HepG2 (cell line): ENCODE measurements around the gene RABL6. TPM values are rescaled to one million over a fixed set of nuclear protein-coding genes. Genes with fewer than 3 reads are reported as not detected.

Experiments
- ATAC-seq: fragments of 200-7000 bp; cut with Tn5 transposase; 3 replicates; pipeline ENCODE4 v1.9.1; 2020; ENCODE audit warnings: mild to moderate bottlenecking, moderate library complexity
- BruUV-seq: library from RNA; stranded (reverse); fragments of 400-500 nt; replicated peaks from 2 replicates; lab custom pipeline; 2021; lab: Mats Ljungman, UMichigan
- CTCF ChIA-PET: fragments of 300-600 bp; formaldehyde crosslinking; extraction: SDS; loops from one replicate; lab custom pipeline; 2021; ENCODE audit warnings: low total read pairs, inconsistent platforms, low intra/inter-chr PET ratio; lab: Yijun Ruan, JAX
- POLR2A ChIA-PET: fragments of 350-600 bp; sonication (Branson Sonifier 250); formaldehyde crosslinking; loops from one replicate; lab custom pipeline; 2020; ENCODE audit warnings: antibody characterized with exemption, inconsistent platforms; lab: Yijun Ruan, JAX
- DNase-seq: peaks from one replicate; pipeline ENCODE4 v3.0.0-alpha.2; 2015; ENCODE audit warnings: low spot score
- FAIRE-seq: peaks from 3 replicates; lab custom pipeline; 2011; peaks lifted over from hg19 to GRCh38; lab: Jason Lieb, UNC
- H2AFZ ChIP-seq: one replicate; pipeline ENCODE4 v1.6.1; 2011; ENCODE audit warnings: low read length, inconsistent platforms
- H3K27ac ChIP-seq: fragments of 300-600 bp; 3 replicates; pipeline ENCODE4 v1.8.0; 2011; ENCODE audit warnings: mixed run types, mild to moderate bottlenecking, mixed read lengths, low read length, inconsistent platforms; ENCODE audit not compliant: insufficient read depth; ENCODE audit errors: extremely low read length
- H3K27me3 ChIP-seq, 2 experiments: fragments of 200-600 bp in 1 of 2; 2 replicates in 1 of 2; 3 replicates in 1 of 2; pipeline versions ENCODE4 v1.6.0 to v1.8.0; 2011; ENCODE audit warnings: low read length in 2 of 2, mild to moderate bottlenecking in 2 of 2, moderate library complexity in 2 of 2, inconsistent platforms in 1 of 2; ENCODE audit not compliant: insufficient read depth in 2 of 2, control insufficient read depth in 1 of 2
- H3K36me3 ChIP-seq, 2 experiments: fragments of 200-600 bp in 1 of 2; replicated peaks in 1 of 2; 2 replicates in 1 of 2; 3 replicates in 1 of 2; pipeline versions ENCODE4 v1.5.1 to v1.8.0; 2011; ENCODE audit warnings: low read length in 2 of 2, inconsistent platforms in 1 of 2; ENCODE audit not compliant: insufficient read depth in 2 of 2, control insufficient read depth in 1 of 2
- H3K4me1 ChIP-seq: 2 replicates; pipeline ENCODE4 v1.5.1; 2012; ENCODE audit warnings: low read length, inconsistent platforms; ENCODE audit not compliant: insufficient read depth
- H3K4me2 ChIP-seq: 2 replicates; pipeline ENCODE4 v1.6.0; 2011; ENCODE audit warnings: low read depth, low read length, inconsistent platforms
- H3K4me3 ChIP-seq, 3 experiments: fragments of 200-600 bp in 1 of 3; sonication (generic), shearing (Covaris generic) in 1 of 3; replicated peaks in 1 of 3; 2 replicates each; pipeline ENCODE4 v1.5.1; 2011 to 2016; ENCODE audit warnings: low read length in 3 of 3, inconsistent platforms in 2 of 3, low read depth in 2 of 3, mild to moderate bottlenecking in 2 of 3, control low read depth in 1 of 3, mixed read lengths in 1 of 3; ENCODE audit not compliant: insufficient read depth in 1 of 3
- H3K79me2 ChIP-seq: one replicate; pipeline ENCODE4 v1.6.1; 2011; ENCODE audit warnings: low read length, inconsistent platforms; ENCODE audit not compliant: insufficient read depth
- H3K9ac ChIP-seq: 2 replicates; pipeline ENCODE4 v1.6.0; 2011; ENCODE audit warnings: mild to moderate bottlenecking, low read depth, low read length, inconsistent platforms; ENCODE audit not compliant: insufficient read depth
- H3K9me3 ChIP-seq: 2 replicates; pipeline ENCODE4 v1.5.1; 2012; ENCODE audit warnings: mild to moderate bottlenecking, low read length
- H4K20me1 ChIP-seq: 2 replicates; pipeline ENCODE4 v1.6.0; 2011; ENCODE audit warnings: inconsistent platforms, mild to moderate bottlenecking, low read length, moderate library complexity; ENCODE audit not compliant: insufficient read depth
- ELF1 ChIP-seq: sonication (generic); formaldehyde crosslinking; IDR thresholded peaks from 2 replicates; pipeline ENCODE4 v1.4.0; 2020; ENCODE audit warnings: missing genetic modification reagents
- ISX ChIP-seq: sonication (generic); formaldehyde crosslinking; conservative IDR thresholded peaks from 2 replicates; pipeline ENCODE4 v1.5.0; 2020; ENCODE audit warnings: missing genetic modification reagents
- NFYC ChIP-seq: IDR thresholded peaks from 2 replicates; pipeline ENCODE4 v1.6.1; 2016; ENCODE audit warnings: missing genetic modification reagents, missing compliant biosample characterization
- NPAS2 ChIP-seq: sonication (generic); formaldehyde crosslinking; IDR thresholded peaks from 2 replicates; pipeline ENCODE4 v1.8.0; 2022; ENCODE audit warnings: mild to moderate bottlenecking, missing genetic modification reagents, borderline replicate concordance
- RAD21 ChIP-seq: fragments of 450-650 bp; formaldehyde crosslinking; IDR thresholded peaks from 2 replicates; pipeline ENCODE4 v1.5.0; 2020; ENCODE audit warnings: mild to moderate bottlenecking
- SOX5 ChIP-seq: IDR thresholded peaks from 2 replicates; pipeline ENCODE4 v1.6.1; 2016; ENCODE audit warnings: borderline replicate concordance
- THAP11 ChIP-seq: IDR thresholded peaks from 2 replicates; pipeline ENCODE4 v1.6.1; 2016; ENCODE audit warnings: missing biosample characterization, missing genetic modification reagents
- YY1 ChIP-seq: IDR thresholded peaks from 2 replicates; pipeline ENCODE4 v1.6.1; 2011; ENCODE audit warnings: low read length, low read depth, moderate library complexity, mild to moderate bottlenecking; ENCODE audit not compliant: insufficient read depth, insufficient replicate concordance
- ZFP37 ChIP-seq: sonication (generic); formaldehyde crosslinking; IDR thresholded peaks from 2 replicates; pipeline ENCODE4 v1.4.0; 2020; ENCODE audit warnings: missing genetic modification reagents, borderline replicate concordance
- WGBS: methylation state at CpG from one replicate; pipeline ENCODE4 v1.1.6; 2017; ENCODE audit warnings: low lambda C conversion rate; 5-methylcytosine and 5-hydroxymethylcytosine counted together
- in situ Hi-C: cut with HindIII; loops from 2 replicates; pipeline ENCODE4 v1.10.0; 2017; ENCODE audit warnings: low pct_unique_long_range_greater_than_20kb; ENCODE audit not compliant: extremely low pct_ligation_motif_present
- intact Hi-C: fragments of 100-400 bp; cut with micrococcal nuclease; formaldehyde crosslinking; loops from one replicate; pipeline ENCODE4 v1.10.0; 2022; ENCODE audit not compliant: unreplicated experiment
- polyA plus RNA-seq, 8 experiments: library from polyadenylated mRNA; depleted of rRNA in 3 of 8; stranded (reverse) in 7 of 8; unstranded in 1 of 8; fragments of >200 nt; fragmentation: Illumina TruSeq in 4 of 8; extraction: Trizol in 4 of 8; gene quantifications; 2 replicates each; pipeline versions ENCODE4 v1.2.1 to v1.2.3, GENCODE V29; 2011 to 2016; ENCODE audit warnings: low read depth in 4 of 8, missing spikeins in 1 of 8, mixed read lengths in 1 of 8; ENCODE audit not compliant: insufficient read depth in 1 of 8
- total RNA-seq, 5 experiments: library from RNA; depleted of rRNA; stranded (reverse); fragments of >200 nt; fragmentation: Illumina TruSeq; extraction: Trizol; gene quantifications; 2 replicates each; pipeline ENCODE4 v1.2.3, GENCODE V29; 2016; ENCODE audit warnings: low read depth in 1 of 5
- TF ChIP-seq, protein P1 (sequence below): sonication (generic); formaldehyde crosslinking; conservative IDR thresholded peaks from 2 replicates; pipeline ENCODE4 v1.4.0; 2020; ENCODE audit warnings: missing genetic modification reagents
- TF ChIP-seq, protein P2 (sequence below): sonication (generic); formaldehyde crosslinking; IDR thresholded peaks from 2 replicates; pipeline ENCODE4 v1.8.1; 2023; ENCODE audit warnings: missing genetic modification reagents, inconsistent platforms, borderline replicate concordance
- TF ChIP-seq, protein P3 (sequence below): IDR thresholded peaks from 2 replicates; pipeline ENCODE4 v1.6.1; 2018; ENCODE audit warnings: missing genetic modification reagents

RABL6 gene
- total and polyA plus RNA-seq, 2 of the 13 experiments (the other 11 are each of a cell fraction or from before 2014, with no cell fraction given) = 81.5 to 125 TPM

DNA sequence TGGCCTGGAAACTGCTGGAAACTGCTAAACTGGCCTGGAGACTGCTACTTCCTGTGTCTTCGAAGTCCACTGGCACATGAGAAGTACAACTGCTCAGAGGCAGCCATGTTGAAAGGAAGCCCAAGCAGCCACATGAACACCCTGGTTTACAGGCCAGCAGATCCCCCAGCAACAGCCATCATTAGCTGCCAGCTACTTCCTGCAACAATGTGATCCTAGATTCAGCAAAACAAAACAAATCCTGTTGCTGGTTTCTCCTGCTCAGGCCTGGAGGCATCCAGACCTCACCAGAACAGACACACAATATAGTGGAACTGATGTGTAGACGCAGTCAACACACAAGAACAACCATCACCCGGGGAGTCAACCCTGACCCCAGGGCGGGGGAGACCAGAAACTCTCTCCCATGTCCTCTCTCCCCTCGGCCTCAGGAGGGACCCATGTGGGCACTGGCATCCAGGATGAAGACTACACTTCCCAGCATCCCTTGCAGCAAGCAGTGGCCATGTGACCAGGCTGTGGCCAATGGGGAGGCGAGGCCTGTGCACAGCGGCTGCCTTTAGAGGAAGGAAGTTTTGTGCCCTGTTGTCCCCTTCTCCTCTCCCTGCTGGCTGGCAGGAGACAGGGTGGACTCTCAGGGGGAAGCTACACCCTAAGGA lies 34.2 kb upstream of the RABL6 start:
- peak; percentile 41 for DNase-seq
- peak; percentile 73 for ATAC-seq
- Histone ChIP-seq H3K4me1 (peaks cover 28% of the 10 kb centered on the region), H3K27me3 (no peaks in the 10 kb centered on the region), H4K20me1 (no peaks in the 10 kb centered on the region), H3K27ac (no peak overlapping the region), H3K4me3 (no peak overlapping the region), H2AFZ (no peak overlapping the region), H3K4me2 (peak overlapping the region; percentile 21; the same call in 1 of the 2 replicates), H3K36me3 (no peaks in the 10 kb centered on the region), H3K9ac (no peak overlapping the region), H3K79me2 (no peaks in the 10 kb centered on the region), H3K9me3 (peaks cover 6% of the 10 kb centered on the region; the same call in 1 of the 2 replicates)
- BruUV-seq = no TSS peak
- intact Hi-C loops = no loop called here
- FAIRE-seq = peak; percentile 28
- ChIA-PET CTCF (no interaction called here), POLR2A (no interaction called here)
- in situ Hi-C loops = loop anchor here (10.0 kb wide), 1 partner anchor 271 kb away; the partner anchor contains the start of gene NPDC1
- WGBS = 53% methylated on average over 7 of the region's 7 CpGs
- TF ChIP-seq SOX5 (CRISPR knock-in tag) = no peak
- peak; percentile 73 for TF ChIP-seq YY1
- TF ChIP-seq, protein P1, sequence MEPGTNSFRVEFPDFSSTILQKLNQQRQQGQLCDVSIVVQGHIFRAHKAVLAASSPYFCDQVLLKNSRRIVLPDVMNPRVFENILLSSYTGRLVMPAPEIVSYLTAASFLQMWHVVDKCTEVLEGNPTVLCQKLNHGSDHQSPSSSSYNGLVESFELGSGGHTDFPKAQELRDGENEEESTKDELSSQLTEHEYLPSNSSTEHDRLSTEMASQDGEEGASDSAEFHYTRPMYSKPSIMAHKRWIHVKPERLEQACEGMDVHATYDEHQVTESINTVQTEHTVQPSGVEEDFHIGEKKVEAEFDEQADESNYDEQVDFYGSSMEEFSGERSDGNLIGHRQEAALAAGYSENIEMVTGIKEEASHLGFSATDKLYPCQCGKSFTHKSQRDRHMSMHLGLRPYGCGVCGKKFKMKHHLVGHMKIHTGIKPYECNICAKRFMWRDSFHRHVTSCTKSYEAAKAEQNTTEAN (CRISPR knock-in tag) = no peak
- no peak for TF ChIP-seq RAD21 (CRISPR knock-in tag)
- TF ChIP-seq, protein P2, sequence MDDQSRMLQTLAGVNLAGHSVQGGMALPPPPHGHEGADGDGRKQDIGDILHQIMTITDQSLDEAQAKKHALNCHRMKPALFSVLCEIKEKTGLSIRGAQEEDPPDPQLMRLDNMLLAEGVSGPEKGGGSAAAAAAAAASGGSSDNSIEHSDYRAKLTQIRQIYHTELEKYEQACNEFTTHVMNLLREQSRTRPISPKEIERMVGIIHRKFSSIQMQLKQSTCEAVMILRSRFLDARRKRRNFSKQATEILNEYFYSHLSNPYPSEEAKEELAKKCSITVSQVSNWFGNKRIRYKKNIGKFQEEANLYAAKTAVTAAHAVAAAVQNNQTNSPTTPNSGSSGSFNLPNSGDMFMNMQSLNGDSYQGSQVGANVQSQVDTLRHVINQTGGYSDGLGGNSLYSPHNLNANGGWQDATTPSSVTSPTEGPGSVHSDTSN (CRISPR knock-in tag) = no peak
- TF ChIP-seq NFYC (CRISPR knock-in tag) = peak; percentile 92
- no peak for TF ChIP-seq ISX (CRISPR knock-in tag)
- peak; percentile 98 for TF ChIP-seq THAP11 (CRISPR knock-in tag)
- no peak for TF ChIP-seq NPAS2 (CRISPR knock-in tag)
- TF ChIP-seq ZFP37 = no peak
- peak; percentile 66; the same call in 1 of the 2 replicates for TF ChIP-seq ELF1
- TF ChIP-seq, protein P3, sequence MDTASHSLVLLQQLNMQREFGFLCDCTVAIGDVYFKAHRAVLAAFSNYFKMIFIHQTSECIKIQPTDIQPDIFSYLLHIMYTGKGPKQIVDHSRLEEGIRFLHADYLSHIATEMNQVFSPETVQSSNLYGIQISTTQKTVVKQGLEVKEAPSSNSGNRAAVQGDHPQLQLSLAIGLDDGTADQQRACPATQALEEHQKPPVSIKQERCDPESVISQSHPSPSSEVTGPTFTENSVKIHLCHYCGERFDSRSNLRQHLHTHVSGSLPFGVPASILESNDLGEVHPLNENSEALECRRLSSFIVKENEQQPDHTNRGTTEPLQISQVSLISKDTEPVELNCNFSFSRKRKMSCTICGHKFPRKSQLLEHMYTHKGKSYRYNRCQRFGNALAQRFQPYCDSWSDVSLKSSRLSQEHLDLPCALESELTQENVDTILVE (CRISPR knock-in tag) = no peak
